IMR-90 (cell line): Measurements from ENCODE around the gene AHNAK2. TPM values are rescaled to one million over a fixed set of nuclear protein-coding genes. Genes with fewer than 3 reads are reported as not detected.

ENCODE experiments used
- ATAC-seq: fragments of 200-7000 bp; cut with Tn5 transposase; 2 replicates; pipeline ENCODE4 v1.9.1; 2020; ENCODE audit warnings: low read depth, mild to moderate bottlenecking, moderate library complexity
- BruUV-seq: library from RNA; stranded (reverse); fragments of 400-500 nt; replicated peaks from 2 replicates; lab custom pipeline; 2021; lab: Mats Ljungman, UMichigan
- CTCF ChIA-PET: fragments of 300-600 bp; formaldehyde crosslinking; extraction: SDS; loops from one replicate; lab custom pipeline; 2021; ENCODE audit warnings: antibody characterized with exemption; lab: Yijun Ruan, JAX
- POLR2A ChIA-PET: fragments of 300-600 bp; sonication (Branson Sonifier 250); formaldehyde crosslinking; loops from one replicate; lab custom pipeline; 2022; ENCODE audit warnings: antibody characterized with exemption; ENCODE audit not compliant: unreplicated experiment; lab: Charles Lee
- DNase-seq: peaks from one replicate; pipeline ENCODE4 v3.0.0; 2013
- H2AFZ ChIP-seq: replicated peaks from 2 replicates; pipeline ENCODE3; 2013; ENCODE audit warnings: low read length, mild to moderate bottlenecking; ENCODE audit not compliant: poor library complexity
- H2AK5ac ChIP-seq: 2 replicates; pipeline ENCODE4 v1.6.1; 2013; ENCODE audit warnings: low read depth, low read length, inconsistent platforms
- H2AK9ac ChIP-seq: replicated peaks from 2 replicates; pipeline ENCODE3; 2013; ENCODE audit warnings: mild to moderate bottlenecking, low read depth, low read length, moderate library complexity; ENCODE audit not compliant: poor library complexity
- H2BK120ac ChIP-seq: 2 replicates; pipeline ENCODE4 v1.6.1; 2013; ENCODE audit warnings: low read depth, low read length, inconsistent platforms
- H2BK15ac ChIP-seq: 3 replicates; pipeline ENCODE4 v1.6.1; 2013; ENCODE audit warnings: low read depth, low read length, inconsistent platforms
- H2BK20ac ChIP-seq: 2 replicates; pipeline ENCODE4 v1.6.1; 2013; ENCODE audit warnings: low read depth, mild to moderate bottlenecking, inconsistent platforms, low read length, moderate library complexity
- H2BK5ac ChIP-seq: 2 replicates; pipeline ENCODE4 v1.6.1; 2013; ENCODE audit warnings: mild to moderate bottlenecking, low read depth, low read length, inconsistent platforms; ENCODE audit not compliant: poor library complexity, severe bottlenecking
- H3K14ac ChIP-seq: replicated peaks from 2 replicates; pipeline ENCODE4 v1.6.1; 2013; ENCODE audit warnings: low read depth, low read length, inconsistent platforms
- H3K18ac ChIP-seq: 2 replicates; pipeline ENCODE4 v1.6.1; 2013; ENCODE audit warnings: low read depth, low read length, control low read depth
- H3K23ac ChIP-seq: 2 replicates; pipeline ENCODE4 v1.6.1; 2013; ENCODE audit warnings: low read depth, low read length, inconsistent platforms
- H3K27ac ChIP-seq: 2 replicates; pipeline ENCODE4 v1.5.1; 2013; ENCODE audit warnings: mild to moderate bottlenecking, control low read depth, low read length; ENCODE audit not compliant: insufficient read depth
- H3K27me3 ChIP-seq: 2 replicates; pipeline ENCODE4 v1.6.1; 2013; ENCODE audit warnings: low read length; ENCODE audit not compliant: control insufficient read depth, insufficient read depth
- H3K36me3 ChIP-seq: 2 replicates; pipeline ENCODE4 v1.6.1; 2013; ENCODE audit warnings: low read length, mixed read lengths; ENCODE audit not compliant: control insufficient read depth, insufficient read depth
- H3K4ac ChIP-seq: 2 replicates; pipeline ENCODE4 v1.6.1; 2013; ENCODE audit warnings: low read depth, low read length, inconsistent platforms
- H3K4me1 ChIP-seq: 2 replicates; pipeline ENCODE4 v1.6.1; 2013; ENCODE audit warnings: low read length, mixed read lengths; ENCODE audit not compliant: control insufficient read depth, insufficient read depth
- H3K4me2 ChIP-seq: 2 replicates; pipeline ENCODE4 v1.6.1; 2013; ENCODE audit warnings: low read depth, mild to moderate bottlenecking, control low read depth, low read length, moderate library complexity
- H3K4me3 ChIP-seq: 2 replicates; pipeline ENCODE4 v1.5.1; 2013; ENCODE audit warnings: low read depth, mild to moderate bottlenecking, control low read depth, low read length, moderate library complexity; ENCODE audit not compliant: insufficient read depth
- H3K56ac ChIP-seq: 2 replicates; pipeline ENCODE4 v1.6.1; 2013; ENCODE audit warnings: low read length, inconsistent platforms; ENCODE audit not compliant: insufficient read depth; ENCODE audit errors: extremely low read depth
- H3K79me1 ChIP-seq, 2 experiments: 2 replicates each; pipeline ENCODE4 v1.6.1; 2013; ENCODE audit warnings: low read length in 2 of 2, inconsistent platforms in 1 of 2, low read depth in 1 of 2
- H3K9ac ChIP-seq: 2 replicates; pipeline ENCODE4 v1.6.1; 2013; ENCODE audit warnings: low read depth, low read length, control low read depth
- H3K9me1 ChIP-seq: 2 replicates; pipeline ENCODE4 v1.6.1; 2013; ENCODE audit warnings: low read length, inconsistent platforms; ENCODE audit not compliant: insufficient read depth
- H3K9me3 ChIP-seq: 2 replicates; pipeline ENCODE4 v1.6.1; 2013; ENCODE audit warnings: low read length; ENCODE audit not compliant: control insufficient read depth, insufficient read depth
- H4K20me1 ChIP-seq: 2 replicates; pipeline ENCODE4 v1.6.1; 2013; ENCODE audit warnings: low read length, inconsistent platforms; ENCODE audit not compliant: insufficient read depth
- H4K5ac ChIP-seq: 2 replicates; pipeline ENCODE4 v1.6.1; 2013; ENCODE audit warnings: mild to moderate bottlenecking, low read depth, low read length, control low read depth
- H4K8ac ChIP-seq, 2 experiments: 2 replicates each; pipeline ENCODE4 v1.6.1; 2013; ENCODE audit warnings: low read depth in 2 of 2, low read length in 2 of 2, control low read depth in 1 of 2, inconsistent platforms in 1 of 2
- H4K91ac ChIP-seq: 2 replicates; pipeline ENCODE4 v1.6.1; 2013; ENCODE audit warnings: low read depth, low read length, inconsistent platforms; ENCODE audit not compliant: insufficient read depth
- BHLHE40 ChIP-seq: fragments of 150-350 bp; IDR thresholded peaks from 2 replicates; pipeline ENCODE4 v1.6.1; 2016; ENCODE audit warnings: mild to moderate bottlenecking, low read depth, low read length
- CEBPB ChIP-seq: IDR thresholded peaks from 2 replicates; pipeline ENCODE4 v1.6.1; 2012; ENCODE audit warnings: low read depth, low read length, improper control_type of control experiment
- CHD1 ChIP-seq: IDR thresholded peaks from 2 replicates; pipeline ENCODE4 v1.6.1; 2012; ENCODE audit warnings: low read depth, low read length, improper control_type of control experiment
- CTCF ChIP-seq: conservative IDR thresholded peaks from 2 replicates; pipeline ENCODE4 v1.5.1; 2012; ENCODE audit warnings: mild to moderate bottlenecking, low read depth, low read length, improper control_type of control experiment
- MAZ ChIP-seq: IDR thresholded peaks from 2 replicates; pipeline ENCODE4 v1.6.1; 2012; ENCODE audit warnings: low read depth, mild to moderate bottlenecking, low read length, improper control_type of control experiment, moderate library complexity, borderline replicate concordance
- MXI1 ChIP-seq: IDR thresholded peaks from 2 replicates; pipeline ENCODE4 v1.6.1; 2012; ENCODE audit warnings: low read depth, mild to moderate bottlenecking, low read length, moderate library complexity, borderline replicate concordance
- NFE2L2 ChIP-seq: fragments of 150-350 bp; IDR thresholded peaks from 2 replicates; pipeline ENCODE4 v1.6.1; 2016; ENCODE audit warnings: low read depth, mild to moderate bottlenecking, low read length
- RFX5 ChIP-seq: IDR thresholded peaks from 2 replicates; pipeline ENCODE4 v1.8.0; 2012; ENCODE audit warnings: low read depth, mild to moderate bottlenecking, low read length, moderate library complexity
- SMC3 ChIP-seq: fragments of 150-350 bp; IDR thresholded peaks from 2 replicates; pipeline ENCODE4 v1.6.1; 2016; ENCODE audit warnings: low read depth, mild to moderate bottlenecking, antibody characterized with exemption, low read length, moderate library complexity
- WGBS, 2 experiments: methylation state at CpG; one replicate each; pipeline versions ENCODE4 v1.1.5 to v1.1.7; 2013; ENCODE audit warnings: missing lambda C conversion rate in 2 of 2; ENCODE audit not compliant: insufficient read length in 1 of 2; ENCODE audit errors: extremely low coverage in 2 of 2; 5-methylcytosine and 5-hydroxymethylcytosine counted together
- dilution Hi-C: fragments of 300-500 bp; cut with HindIII; formaldehyde crosslinking; loops from one replicate; pipeline ENCODE4 v1.14.3; 2018; ENCODE audit warnings: low sequenced_read_pairs; ENCODE audit not compliant: unreplicated experiment
- in situ Hi-C: fragments of 300-500 bp; cut with MboI; formaldehyde crosslinking; loops from 3 replicates; pipeline ENCODE4 v1.14.3; 2019; ENCODE audit warnings: low sequenced_read_pairs, inconsistent platforms, mixed read lengths
- intact Hi-C: fragments of 100-400 bp; cut with micrococcal nuclease; formaldehyde crosslinking; loops from 2 replicates; pipeline ENCODE4 v1.10.0; 2022
- polyA plus RNA-seq, 3 experiments: library from polyadenylated mRNA; depleted of rRNA; stranded (reverse); fragments of >200 nt; gene quantifications; 2 replicates each; pipeline ENCODE4 v1.2.3, GENCODE V29; 2012; ENCODE audit warnings: low replicate concordance in 1 of 3
- total RNA-seq: library from RNA; depleted of rRNA; stranded (reverse); fragments of >200 nt; gene quantifications from 2 replicates; pipeline ENCODE4 v1.2.3, GENCODE V29; 2012
- TF ChIP-seq, protein P1 (sequence below): fragments of 150-350 bp; IDR thresholded peaks from 2 replicates; pipeline ENCODE4 v1.6.1; 2016; ENCODE audit warnings: low read depth, mild to moderate bottlenecking, low read length, moderate library complexity, borderline replicate concordance

Gene AHNAK2
- total and polyA plus RNA-seq, 2 of the 4 experiments (the other 2 are of a cell fraction): 2.6 to 7.9 TPM

GRCh38 chr14:104893435-104894207, 84.6 kb downstream of the AHNAK2 start (continued):
- no peak for TF ChIP-seq CEBPB

GRCh38 chr14:104892531-104893434, 85.4 kb downstream of the AHNAK2 start:
- H2BK20ac ChIP-seq: no peak overlapping the region
- H4K8ac ChIP-seq: no peak overlapping the region
- no peak overlapping the region for H3K4me3 ChIP-seq
- H4K20me1 ChIP-seq: no peaks in the 10 kb centered on the region; the same call in none of the 2 replicates
- in situ Hi-C loops (no loop called here), dilution Hi-C loops (no loop called here), intact Hi-C loops (no loop called here)
- H3K9ac ChIP-seq: no peak overlapping the region
- no peak overlapping the region for H2AFZ ChIP-seq
- H3K18ac ChIP-seq: no peak overlapping the region
- ChIA-PET POLR2A (no interaction called here), CTCF (no interaction called here)
- H2BK120ac ChIP-seq: no peak overlapping the region
- no peak overlapping the region for H3K4ac ChIP-seq
- no peaks in the 10 kb centered on the region for H3K27me3 ChIP-seq
- H2BK5ac ChIP-seq: no peak overlapping the region
- no TSS peak for BruUV-seq
- DNase-seq (no peak), ATAC-seq (no peak)
- no peak overlapping the region for H4K91ac ChIP-seq
- no peaks in the 10 kb centered on the region for H3K79me1 ChIP-seq
- no peaks in the 10 kb centered on the region for H3K4me1 ChIP-seq
- H2BK15ac ChIP-seq: no peak overlapping the region
- H3K9me1 ChIP-seq: 0 out of 2 replicates have a peak, but pooled peaks cover 2% of the 10 kb centered on the region
- 68% methylated on average over 8 of the region's 31 CpGs; no CpG with 5 or more reads in 1 of the 2 experiments for WGBS, 2 experiments
- H2AK5ac ChIP-seq: no peak overlapping the region
- no peak overlapping the region for H2AK9ac ChIP-seq
- H3K4me2 ChIP-seq: no peak overlapping the region
- H3K27ac ChIP-seq: no peak overlapping the region
- H3K23ac ChIP-seq: no peak overlapping the region
- H3K14ac ChIP-seq: no peak overlapping the region
- TF ChIP-seq, protein P1, sequence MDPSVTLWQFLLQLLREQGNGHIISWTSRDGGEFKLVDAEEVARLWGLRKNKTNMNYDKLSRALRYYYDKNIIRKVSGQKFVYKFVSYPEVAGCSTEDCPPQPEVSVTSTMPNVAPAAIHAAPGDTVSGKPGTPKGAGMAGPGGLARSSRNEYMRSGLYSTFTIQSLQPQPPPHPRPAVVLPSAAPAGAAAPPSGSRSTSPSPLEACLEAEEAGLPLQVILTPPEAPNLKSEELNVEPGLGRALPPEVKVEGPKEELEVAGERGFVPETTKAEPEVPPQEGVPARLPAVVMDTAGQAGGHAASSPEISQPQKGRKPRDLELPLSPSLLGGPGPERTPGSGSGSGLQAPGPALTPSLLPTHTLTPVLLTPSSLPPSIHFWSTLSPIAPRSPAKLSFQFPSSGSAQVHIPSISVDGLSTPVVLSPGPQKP: no peak
- no peak for TF ChIP-seq CEBPB
- TF ChIP-seq CTCF: no peak
- TF ChIP-seq RFX5: no peak
- no peak for TF ChIP-seq SMC3
- TF ChIP-seq CHD1: no peak
- TF ChIP-seq MXI1: no peak
- TF ChIP-seq MAZ: no peak
- no peak for TF ChIP-seq NFE2L2
- no peak for TF ChIP-seq BHLHE40
- no peak overlapping the region for H3K56ac ChIP-seq
- H3K36me3 ChIP-seq: peaks cover 20% of the 10 kb centered on the region; the same call in 1 of the 2 replicates
- H3K9me3 ChIP-seq: no peaks in the 10 kb centered on the region
- H4K5ac ChIP-seq: no peak overlapping the region
